ENCODE measurements around the gene RNF152. TPM values are rescaled to one million over a fixed set of nuclear protein-coding genes. Genes with fewer than 3 reads are reported as not detected.

Gene RNF152
- total RNA-seq, 2 experiments from 2014 or later: 0.03 TPM; not detected in 1

GRCh38 chr18:61890344-61890743 is 2.5 kb downstream of the RNF152 start:
- CTCF ChIA-PET: no interaction called here
- H3K4me1 Mint-ChIP-seq: peaks cover 15% of the 10 kb centered on the region
- no peak overlapping the region for H3K27ac Mint-ChIP-seq
- H3K4me3 Mint-ChIP-seq: no peak overlapping the region
- H3K36me3 Mint-ChIP-seq (ENCODE audit: low read depth): no peaks in the 10 kb centered on the region
- no peaks in the 10 kb centered on the region for H3K9me3 Mint-ChIP-seq
- POLR2A ChIA-PET: no interaction called here
- H3K27me3 Mint-ChIP-seq: peaks cover 47% of the 10 kb centered on the region
- DNase-seq: no peak

DNA sequence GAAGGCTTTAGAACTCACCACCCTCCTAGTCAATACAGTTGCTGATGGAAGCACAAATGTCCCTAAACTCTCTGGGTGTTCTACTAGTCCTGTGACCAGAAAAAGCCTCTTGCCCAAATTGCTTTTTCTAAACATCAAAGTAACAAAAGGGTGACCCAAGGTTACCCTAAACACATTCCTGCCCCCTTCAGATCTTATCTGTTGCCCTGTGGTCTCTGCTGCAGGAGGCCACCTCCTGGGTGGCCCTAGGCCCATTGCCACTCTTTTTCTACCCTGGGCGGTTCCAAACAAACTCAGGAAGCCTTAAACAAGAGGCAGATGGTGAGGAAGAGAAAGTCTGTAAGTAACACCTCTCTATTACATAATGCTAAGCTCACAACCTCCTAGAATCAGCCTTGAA is 3.3 kb downstream of the RNF152 start:
- no peak overlapping the region for H3K27ac Mint-ChIP-seq
- peaks cover 42% of the 10 kb centered on the region for H3K27me3 Mint-ChIP-seq
- H3K4me1 Mint-ChIP-seq: peaks cover 10% of the 10 kb centered on the region
- no peaks in the 10 kb centered on the region for H3K9me3 Mint-ChIP-seq
- no peaks in the 10 kb centered on the region for H3K36me3 Mint-ChIP-seq (ENCODE audit: low read depth)
- no peak overlapping the region for H3K4me3 Mint-ChIP-seq
- DNase-seq: no peak
- POLR2A ChIA-PET: no interaction called here
- CTCF ChIA-PET: no interaction called here

DNA sequence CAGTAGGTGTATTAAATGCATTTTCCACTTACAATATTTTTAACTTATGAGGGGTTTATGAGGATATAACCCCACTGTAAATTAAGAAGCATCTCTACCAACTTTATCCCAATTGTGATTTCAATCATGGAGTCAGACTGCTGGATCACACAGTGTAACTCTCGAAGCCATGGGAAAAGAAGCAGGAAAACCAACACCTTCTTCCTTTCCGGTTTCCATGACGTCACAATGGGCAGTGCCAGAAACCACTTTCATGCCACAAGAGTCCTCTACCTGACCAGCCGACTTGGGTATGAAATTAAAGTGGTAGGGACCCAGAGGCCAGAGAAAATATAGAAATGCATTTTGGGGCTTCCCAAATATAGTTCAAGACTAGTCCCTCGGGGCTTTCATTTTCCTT is 4.2 kb downstream of the RNF152 start:
- no peak overlapping the region for H3K4me3 Mint-ChIP-seq
- H3K36me3 Mint-ChIP-seq (ENCODE audit: low read depth): no peaks in the 10 kb centered on the region
- H3K4me1 Mint-ChIP-seq: peaks cover 9% of the 10 kb centered on the region
- no peak overlapping the region for H3K27ac Mint-ChIP-seq
- DNase-seq: no peak
- CTCF ChIA-PET: no interaction called here
- POLR2A ChIA-PET: no interaction called here
- peaks cover 41% of the 10 kb centered on the region for H3K27me3 Mint-ChIP-seq
- H3K9me3 Mint-ChIP-seq: no peaks in the 10 kb centered on the region

- Mint-ChIP-seq H3K27ac (no peak overlapping the region), H3K4me1 (peaks cover 4% of the 10 kb centered on the region), H3K36me3 (ENCODE audit: low read depth) (no peaks in the 10 kb centered on the region), H3K4me3 (no peak overlapping the region), H3K27me3 (peaks cover 35% of the 10 kb centered on the region), H3K9me3 (no peaks in the 10 kb centered on the region)
- ChIA-PET CTCF (no interaction called here), POLR2A (no interaction called here)
- DNase-seq: no peak
Observed at GRCh38 chr18:61887838-61888237, 5.0 kb downstream of the RNF152 start.

GRCh38 chr18:61883547-61883946 is 9.3 kb downstream of the RNF152 start:
- CTCF ChIA-PET: no interaction called here
- DNase-seq: no peak
- Mint-ChIP-seq H3K27me3 (peaks cover 6% of the 10 kb centered on the region), H3K36me3 (ENCODE audit: low read depth) (no peaks in the 10 kb centered on the region), H3K9me3 (no peaks in the 10 kb centered on the region), H3K27ac (no peak overlapping the region), H3K4me1 (peaks cover 2% of the 10 kb centered on the region), H3K4me3 (no peak overlapping the region)
- POLR2A ChIA-PET: interaction anchor here (1.0 kb wide), 1 partner anchor 10 kb away, joined by 3 read pairs; no protein-coding TSS in a partner anchor

DNA sequence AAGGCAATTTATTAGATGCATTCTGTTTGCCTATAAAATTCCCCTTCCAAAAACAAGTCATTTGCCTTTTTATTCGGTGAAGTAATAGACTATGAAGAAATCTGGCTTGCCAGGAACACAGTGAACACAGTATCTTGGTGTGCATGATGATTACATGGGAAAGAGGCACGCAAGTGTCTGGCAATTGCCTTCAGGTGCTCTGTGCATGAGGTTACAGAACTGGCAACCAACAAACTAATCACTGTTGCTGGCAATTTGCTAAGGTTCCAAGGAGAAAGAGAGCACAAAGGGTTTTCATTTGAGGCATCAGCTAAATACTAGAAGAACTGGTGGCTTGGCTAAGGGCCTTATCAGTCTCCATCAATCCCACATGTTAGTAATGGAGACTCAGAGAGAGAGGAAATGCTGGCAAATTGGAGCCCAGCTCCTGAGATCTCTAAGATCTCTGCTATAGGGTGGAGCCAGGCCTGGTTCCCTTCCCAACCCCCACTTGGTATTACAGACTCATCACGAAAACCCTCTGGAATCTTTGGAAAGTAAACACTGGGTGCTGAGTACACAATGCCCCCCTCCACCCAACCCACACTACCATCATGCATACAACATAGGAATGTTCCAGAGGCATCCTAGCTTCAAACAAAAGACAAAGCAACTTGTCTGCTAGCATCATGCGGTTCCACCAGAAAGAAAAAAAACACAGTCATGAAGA is 10.4 kb downstream of the RNF152 start:
- no peaks in the 10 kb centered on the region for H3K36me3 Mint-ChIP-seq (ENCODE audit: low read depth)
- no peak overlapping the region for H3K27ac Mint-ChIP-seq
- ChIA-PET POLR2A (no interaction called here), CTCF (no interaction called here)
- peaks cover 6% of the 10 kb centered on the region for H3K27me3 Mint-ChIP-seq
- no peaks in the 10 kb centered on the region for H3K4me1 Mint-ChIP-seq
- no peak overlapping the region for H3K4me3 Mint-ChIP-seq
- DNase-seq: no peak
- H3K9me3 Mint-ChIP-seq: no peaks in the 10 kb centered on the region

DNA sequence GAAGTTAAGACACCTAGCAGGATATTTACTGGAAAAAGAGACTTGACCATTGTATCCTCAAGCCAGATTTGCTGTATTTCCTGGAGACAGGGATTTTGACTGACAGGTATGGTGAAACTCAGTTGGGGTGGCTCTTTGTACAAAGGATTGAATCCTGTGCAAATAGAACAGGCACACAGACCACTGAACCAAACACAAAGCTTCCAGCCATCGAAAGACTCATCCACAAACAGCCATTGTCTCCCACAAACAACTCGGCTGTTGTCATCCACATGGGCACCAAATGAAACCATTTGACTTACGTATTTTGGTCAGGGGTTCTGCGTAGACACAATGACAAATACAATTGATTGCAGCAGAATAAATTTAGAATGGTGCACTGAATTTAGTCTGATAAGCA is 15.9 kb downstream of the RNF152 start:
- CTCF ChIA-PET: no interaction called here
- H3K9me3 Mint-ChIP-seq: no peaks in the 10 kb centered on the region
- POLR2A ChIA-PET: no interaction called here

GRCh38 chr18:61870151-61870550 is 22.7 kb downstream of the RNF152 start:
- no peak for DNase-seq
- H3K4me1 Mint-ChIP-seq: no peaks in the 10 kb centered on the region
- no peak overlapping the region for H3K27ac Mint-ChIP-seq
- no peaks in the 10 kb centered on the region for H3K36me3 Mint-ChIP-seq (ENCODE audit: low read depth)
- peaks cover 5% of the 10 kb centered on the region for H3K27me3 Mint-ChIP-seq
- no peak overlapping the region for H3K4me3 Mint-ChIP-seq
- CTCF ChIA-PET: no interaction called here
- H3K9me3 Mint-ChIP-seq: no peaks in the 10 kb centered on the region
- POLR2A ChIA-PET: no interaction called here

More for the DNA sequence above, 15.9 kb downstream of the RNF152 start:
- Mint-ChIP-seq H3K27me3 (peaks cover 7% of the 10 kb centered on the region), H3K4me1 (no peaks in the 10 kb centered on the region), H3K27ac (no peak overlapping the region), H3K36me3 (ENCODE audit: low read depth) (no peaks in the 10 kb centered on the region), H3K4me3 (no peak overlapping the region)
- no peak for DNase-seq

GRCh38 chr18:61869636-61870035 is 23.2 kb downstream of the RNF152 start:
- H3K36me3 Mint-ChIP-seq (ENCODE audit: low read depth): no peaks in the 10 kb centered on the region

GRCh38 chr18:61865466-61866175 is 27.2 kb downstream of the RNF152 start:
- H3K4me1 Mint-ChIP-seq: no peaks in the 10 kb centered on the region
- CTCF ChIA-PET: no interaction called here

More at GRCh38 chr18:61869636-61870035, 23.2 kb downstream of the RNF152 start:
- CTCF ChIA-PET: no interaction called here
- H3K27ac Mint-ChIP-seq: no peak overlapping the region
- H3K4me3 Mint-ChIP-seq: no peak overlapping the region
- H3K9me3 Mint-ChIP-seq: no peaks in the 10 kb centered on the region
- POLR2A ChIA-PET: no interaction called here
- peaks cover 5% of the 10 kb centered on the region for H3K27me3 Mint-ChIP-seq
- no peaks in the 10 kb centered on the region for H3K4me1 Mint-ChIP-seq
- no peak for DNase-seq

DNA sequence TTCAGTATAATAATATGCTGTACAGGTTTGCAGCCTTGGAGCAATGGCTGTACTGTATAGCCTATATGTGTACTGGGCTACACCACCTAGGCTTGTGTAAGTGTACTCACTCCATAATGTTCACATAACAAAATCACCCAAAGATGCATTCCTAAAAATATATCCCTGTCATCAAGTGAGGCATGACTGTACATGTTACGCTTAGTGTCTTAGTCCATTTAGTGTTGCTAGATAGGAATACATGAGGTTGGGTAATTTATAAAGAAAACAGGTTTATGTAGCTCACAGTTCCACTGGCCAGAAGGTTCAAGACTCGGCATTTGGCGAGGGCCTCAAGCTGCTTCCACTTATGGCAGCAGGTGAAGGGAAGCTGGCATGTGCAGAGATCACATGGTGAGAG is 31.4 kb downstream of the RNF152 start:
- no peak for DNase-seq

More at GRCh38 chr18:61865466-61866175, 27.2 kb downstream of the RNF152 start:
- no peak overlapping the region for H3K27ac Mint-ChIP-seq
- H3K27me3 Mint-ChIP-seq: peaks cover 5% of the 10 kb centered on the region
- POLR2A ChIA-PET: no interaction called here
- no peaks in the 10 kb centered on the region for H3K9me3 Mint-ChIP-seq
- no peaks in the 10 kb centered on the region for H3K36me3 Mint-ChIP-seq (ENCODE audit: low read depth)
- H3K4me3 Mint-ChIP-seq: no peak overlapping the region
- DNase-seq: no peak

DNA sequence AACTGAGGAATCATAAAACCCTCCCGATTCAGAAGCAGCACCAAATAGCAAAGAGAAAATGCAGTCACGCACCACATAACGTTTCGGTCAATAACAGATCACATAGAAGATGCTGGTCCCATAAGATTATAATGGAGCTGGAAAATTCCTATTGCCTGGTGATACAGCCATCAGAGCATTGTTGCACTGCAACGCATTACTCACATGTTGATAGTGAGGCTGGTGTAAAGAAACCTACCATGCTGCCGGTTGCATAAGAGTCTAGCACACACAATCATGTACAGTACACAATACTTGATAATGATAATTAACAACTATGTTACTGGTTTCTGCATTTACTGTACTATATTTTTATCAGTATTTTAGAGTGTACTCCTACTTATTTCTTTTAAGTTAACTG is 32.5 kb downstream of the RNF152 start:
- Mint-ChIP-seq H3K27ac (no peak overlapping the region), H3K27me3 (no peaks in the 10 kb centered on the region), H3K36me3 (ENCODE audit: low read depth) (no peaks in the 10 kb centered on the region), H3K4me3 (no peak overlapping the region), H3K9me3 (no peaks in the 10 kb centered on the region), H3K4me1 (no peaks in the 10 kb centered on the region)
- DNase-seq: no peak
- CTCF ChIA-PET: no interaction called here
- POLR2A ChIA-PET: no interaction called here

More for the DNA sequence above, 31.4 kb downstream of the RNF152 start:
- H3K9me3 Mint-ChIP-seq: no peaks in the 10 kb centered on the region
- no peaks in the 10 kb centered on the region for H3K27me3 Mint-ChIP-seq
- no peaks in the 10 kb centered on the region for H3K36me3 Mint-ChIP-seq (ENCODE audit: low read depth)
- H3K4me3 Mint-ChIP-seq: no peak overlapping the region
- ChIA-PET POLR2A (no interaction called here), CTCF (no interaction called here)
- no peak overlapping the region for H3K27ac Mint-ChIP-seq
- H3K4me1 Mint-ChIP-seq: no peaks in the 10 kb centered on the region

DNA sequence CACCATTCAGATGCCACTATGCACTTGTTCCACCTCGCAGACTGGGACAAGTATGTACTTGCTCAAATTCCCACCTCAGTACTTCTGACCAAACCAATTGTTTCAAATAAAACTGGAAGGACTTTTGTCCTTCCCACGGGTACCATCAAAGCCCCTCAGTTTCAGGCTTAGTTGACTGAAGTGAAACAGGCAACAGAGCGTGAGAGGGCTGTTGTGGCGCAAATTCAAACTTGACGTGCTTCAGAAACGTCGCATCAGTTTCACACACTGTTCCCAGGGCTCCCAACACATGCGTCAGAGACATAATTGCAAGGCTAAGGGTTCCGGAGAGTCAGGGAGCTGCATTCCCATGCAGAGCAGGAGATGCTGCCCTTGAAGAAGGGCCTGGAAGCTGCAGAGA is 33.7 kb downstream of the RNF152 start:
- Mint-ChIP-seq H3K4me1 (no peaks in the 10 kb centered on the region), H3K27ac (no peak overlapping the region), H3K36me3 (ENCODE audit: low read depth) (no peaks in the 10 kb centered on the region), H3K4me3 (no peak overlapping the region), H3K9me3 (no peaks in the 10 kb centered on the region), H3K27me3 (no peaks in the 10 kb centered on the region)
- DNase-seq: no peak
- ChIA-PET CTCF (no interaction called here), POLR2A (no interaction called here)

DNA sequence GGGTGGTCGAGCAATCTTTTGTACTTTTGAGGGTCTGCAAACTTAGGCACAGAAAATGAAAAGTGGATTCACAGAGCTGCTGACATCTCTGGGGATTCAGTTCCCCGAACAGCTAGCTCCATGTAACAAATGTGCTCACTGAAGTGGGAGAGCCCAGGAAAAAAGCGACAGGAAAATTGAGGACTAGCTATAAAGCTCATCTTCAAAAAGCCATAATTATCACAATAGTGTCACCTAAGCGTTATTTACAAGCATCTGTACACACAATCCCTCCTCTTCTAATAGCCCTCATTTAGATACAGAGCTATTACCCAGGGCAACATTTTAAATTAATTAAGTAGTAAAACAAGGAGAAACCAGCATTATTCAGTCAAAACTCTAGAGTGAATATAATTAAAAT is 36.1 kb downstream of the RNF152 start:
- ChIA-PET POLR2A (no interaction called here), CTCF (no interaction called here)
- peaks cover 4% of the 10 kb centered on the region for H3K27me3 Mint-ChIP-seq
- H3K27ac Mint-ChIP-seq: no peak overlapping the region
- H3K4me1 Mint-ChIP-seq: no peaks in the 10 kb centered on the region
- DNase-seq: no peak
- H3K4me3 Mint-ChIP-seq: no peak overlapping the region
- no peaks in the 10 kb centered on the region for H3K9me3 Mint-ChIP-seq
- H3K36me3 Mint-ChIP-seq (ENCODE audit: low read depth): no peaks in the 10 kb centered on the region
